NB4 (cell line): Measurements from ENCODE around the gene VASH2.

Experiments
- DNase-seq: peaks from one replicate; pipeline ENCODE4 v3.0.0; 2010; ENCODE audit warnings: low read depth
- H3K4me3 ChIP-seq: one replicate; pipeline ENCODE4 v1.5.1; 2011; ENCODE audit warnings: mild to moderate bottlenecking, low read depth, low read length, moderate library complexity
- CTCF ChIP-seq: IDR thresholded peaks from one replicate; pipeline ENCODE4 v1.5.1; 2012; ENCODE audit warnings: low read depth, low read length
- MAX ChIP-seq: IDR thresholded peaks from 2 replicates; pipeline ENCODE4 v1.6.1; 2011; ENCODE audit warnings: low read depth, low read length
- MYC ChIP-seq: IDR thresholded peaks from 2 replicates; pipeline ENCODE4 v1.6.1; 2011; ENCODE audit warnings: low read depth, low read length
- POLR2A ChIP-seq: IDR thresholded peaks from 2 replicates; pipeline ENCODE4 v1.6.1; 2011; ENCODE audit warnings: mild to moderate bottlenecking; ENCODE audit not compliant: insufficient read length; ENCODE audit errors: extremely low read depth

The VASH2 gene

GRCh38 chr1:212966616-212967015, 16.3 kb downstream of the VASH2 start:
- H3K4me3 ChIP-seq = no peak overlapping the region
- DNase-seq = no peak
- TF ChIP-seq MYC (no peak), POLR2A (no peak), MAX (no peak), CTCF (no peak)

- peak; percentile 48 for DNase-seq
- no peak overlapping the region for H3K4me3 ChIP-seq
- TF ChIP-seq CTCF (peak; percentile 67), MYC (no peak)
These were observed 17.5 kb downstream of the VASH2 start for GRCh38 chr1:212967801-212968200.

- no peak for DNase-seq
- no peak overlapping the region for H3K4me3 ChIP-seq
- TF ChIP-seq POLR2A (no peak), CTCF (no peak), MYC (no peak), MAX (no peak)
These were observed 18.1 kb downstream of the VASH2 start for GRCh38 chr1:212968368-212968863.

GRCh38 chr1:212970085-212970484, 19.7 kb downstream of the VASH2 start:
- no peak for TF ChIP-seq MYC
- TF ChIP-seq MAX = no peak
- TF ChIP-seq CTCF = no peak
- TF ChIP-seq POLR2A = no peak
- DNase-seq = no peak
- H3K4me3 ChIP-seq = no peak overlapping the region

GRCh38 chr1:212971312-212971711, 21.0 kb downstream of the VASH2 start:
- DNase-seq = no peak
- TF ChIP-seq CTCF (no peak), POLR2A (no peak), MAX (no peak), MYC (no peak)
- no peak overlapping the region for H3K4me3 ChIP-seq

GRCh38 chr1:212973426-212973825, 23.1 kb downstream of the VASH2 start:
- no peak for TF ChIP-seq CTCF
- TF ChIP-seq MAX = no peak
- no peak for TF ChIP-seq MYC
- TF ChIP-seq POLR2A = no peak
- no peak for DNase-seq
- H3K4me3 ChIP-seq = no peak overlapping the region
